Smooth muscle cell of bladder (primary cell): ENCODE results near the gene BOK. TPM values are rescaled to one million over a fixed set of nuclear protein-coding genes. Genes with fewer than 3 reads are reported as not detected.

Experiments
- total RNA-seq: library from RNA; depleted of rRNA; stranded (reverse); fragments of >200 nt; gene quantifications from 2 replicates; pipeline ENCODE4 v1.2.3, GENCODE V29; 2014

Gene BOK, protein sequence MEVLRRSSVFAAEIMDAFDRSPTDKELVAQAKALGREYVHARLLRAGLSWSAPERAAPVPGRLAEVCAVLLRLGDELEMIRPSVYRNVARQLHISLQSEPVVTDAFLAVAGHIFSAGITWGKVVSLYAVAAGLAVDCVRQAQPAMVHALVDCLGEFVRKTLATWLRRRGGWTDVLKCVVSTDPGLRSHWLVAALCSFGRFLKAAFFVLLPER
- total RNA-seq = 8.4 and 12.9 TPM in 2 replicates

DNA sequence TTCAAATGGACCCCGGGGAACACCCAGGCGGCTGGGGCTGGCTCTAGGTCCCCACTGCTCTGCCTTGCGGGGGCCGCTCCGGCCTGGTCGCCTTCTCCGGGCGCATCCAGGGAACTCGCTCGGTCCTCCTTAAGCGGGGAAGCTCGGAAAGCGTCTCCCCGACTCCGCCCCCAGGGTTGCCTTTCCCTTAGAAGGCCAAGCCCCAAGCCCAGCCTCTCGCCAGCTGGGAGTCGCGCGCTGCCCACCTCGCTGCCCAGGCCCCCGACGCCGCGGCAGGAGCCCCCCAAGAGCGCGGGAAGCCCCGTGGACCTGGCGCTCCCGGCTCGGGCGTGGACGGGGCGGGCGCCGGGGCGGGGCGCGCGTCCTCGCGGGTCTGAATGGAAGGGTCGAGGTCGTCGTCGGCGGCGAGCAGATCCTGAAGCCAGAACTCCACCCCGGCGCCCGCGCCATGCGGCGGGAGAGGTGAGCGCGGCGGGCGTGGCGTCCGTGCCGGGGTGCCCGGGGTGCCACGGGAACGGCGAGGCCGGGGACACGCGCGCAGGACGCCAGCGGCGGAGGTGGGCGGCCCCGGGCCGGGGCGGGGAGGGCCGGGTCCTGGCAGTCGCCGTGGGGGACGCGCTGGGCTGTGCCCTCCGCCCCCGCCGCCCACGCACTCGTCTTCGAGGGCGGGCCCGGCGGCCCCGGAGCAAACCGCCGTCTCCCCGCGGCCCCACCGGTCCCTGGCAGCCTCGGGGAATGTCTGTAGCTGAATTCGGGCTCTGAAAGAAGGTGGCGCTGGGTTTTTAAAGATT, at the start of gene BOK:
Gene BOK (plus strand): TSS at position 214 of the 791 bp plus-strand sequence. CDS start 739 bp downstream, outside the sequence.

Other genes starting within 250 kb of the BOK start
- 1,715 and 1,919 TPM in 2 replicates for gene HDLBP, start 243.1 kb upstream of the BOK start, total RNA-seq
- gene SEPTIN2, start 242.8 kb upstream of the BOK start, total RNA-seq = 358 and 366 TPM in 2 replicates
- 29.4 and 44.0 TPM in 2 replicates for gene FARP2, start 202.5 kb upstream of the BOK start, total RNA-seq
- gene STK25, start 50.2 kb upstream of the BOK start, total RNA-seq = 140 and 173 TPM in 2 replicates
- 43.8 and 48.3 TPM in 2 replicates for gene THAP4, start 78.4 kb downstream of the BOK start, total RNA-seq
- gene ATG4B, start 78.9 kb downstream of the BOK start, total RNA-seq = 39.4 and 62.1 TPM in 2 replicates
- gene DTYMK, start 128.1 kb downstream of the BOK start, total RNA-seq = 11.7 and 13.8 TPM in 2 replicates
- gene ING5, start 143.3 kb downstream of the BOK start, total RNA-seq = 27.7 and 31.1 TPM in 2 replicates
- gene D2HGDH, start 175.9 kb downstream of the BOK start, total RNA-seq = 22.1 and 22.2 TPM in 2 replicates
- 0.18 TPM in 1 of 2 replicates, not detected in the other for gene GAL3ST2, start 218.1 kb downstream of the BOK start, total RNA-seq